Activated T-helper 1 cell treated with anti-CD3 and anti-CD28 coated beads, Interleukin-12 subunit alpha, Interleukin-12 subunit beta, Interleukin-2, Interleukin-4 antibody, amounts not matched to agents 30 ng/mL and 10 ng/mL and 1 ng/mL, durations not matched to agents 14 hours and 24 hours and 36 hours (primary cell): ENCODE results near the gene SUGCT. TPM values are rescaled to one million over a fixed set of nuclear protein-coding genes. Genes with fewer than 3 reads are reported as not detected.

ENCODE experiments used
- DNase-seq: peaks from one replicate; pipeline ENCODE4 v3.0.0; 2021; ENCODE audit warnings: low spot score
- H3K27ac Mint-ChIP-seq: one replicate; pipeline ENCODE4 v1.8.0; 2021; ENCODE audit warnings: mild to moderate bottlenecking, mixed read lengths
- H3K27me3 Mint-ChIP-seq: one replicate; pipeline ENCODE4 v1.8.0; 2022; ENCODE audit warnings: mild to moderate bottlenecking, moderate library complexity, mixed read lengths; ENCODE audit not compliant: insufficient read depth
- H3K36me3 Mint-ChIP-seq: one replicate; pipeline ENCODE4 v1.8.0; 2021; ENCODE audit warnings: low read depth, mixed read lengths
- H3K4me1 Mint-ChIP-seq: one replicate; pipeline ENCODE4 v1.8.0; 2021; ENCODE audit warnings: low read depth, mixed read lengths
- H3K4me3 Mint-ChIP-seq: one replicate; pipeline ENCODE4 v1.8.0; 2021; ENCODE audit warnings: mild to moderate bottlenecking, moderate library complexity, mixed read lengths
- H3K9me3 Mint-ChIP-seq: one replicate; pipeline ENCODE4 v1.8.0; 2021; ENCODE audit warnings: mixed read lengths
- intact Hi-C: fragments of 100-400 bp; cut with micrococcal nuclease; formaldehyde crosslinking; loops from one replicate; pipeline ENCODE4 v1.15.1; 2024
- total RNA-seq: library from RNA; stranded (reverse); gene quantifications from 2 replicates; pipeline ENCODE4 v1.2.3, GENCODE V29; 2022

Gene SUGCT
- total RNA-seq, 1 donor from 2014 or later = not detected

GRCh38 chr7:40329601-40330153, 194.9 kb downstream of the SUGCT start:
- Mint-ChIP-seq H3K9me3 (no peaks in the 10 kb centered on the region), H3K27ac (no peak overlapping the region), H3K27me3 (no peaks in the 10 kb centered on the region), H3K36me3 (no peaks in the 10 kb centered on the region), H3K4me3 (no peak overlapping the region), H3K4me1 (no peaks in the 10 kb centered on the region)
- no peak for DNase-seq
- intact Hi-C loops = loop anchor here (1.0 to 2.0 kb wide), 2 partner anchors 1367 to 1375 kb away; no protein-coding TSS in a partner anchor

GRCh38 chr7:40330408-40330807, 195.6 kb downstream of the SUGCT start:
- H3K36me3 Mint-ChIP-seq = no peaks in the 10 kb centered on the region
- no peaks in the 10 kb centered on the region for H3K4me1 Mint-ChIP-seq
- H3K9me3 Mint-ChIP-seq = no peaks in the 10 kb centered on the region
- DNase-seq = no peak
- H3K27ac Mint-ChIP-seq = no peak overlapping the region
- intact Hi-C loops = loop anchor here (2.0 kb wide), 1 partner anchor 1374 kb away; no protein-coding TSS in a partner anchor
- H3K4me3 Mint-ChIP-seq = no peak overlapping the region
- no peaks in the 10 kb centered on the region for H3K27me3 Mint-ChIP-seq

- H3K27me3 Mint-ChIP-seq = no peaks in the 10 kb centered on the region
- DNase-seq = no peak
- H3K4me3 Mint-ChIP-seq = no peak overlapping the region
- no peak overlapping the region for H3K27ac Mint-ChIP-seq
- intact Hi-C loops = loop anchor here (2.0 kb wide), 1 partner anchor 1373 kb away; no protein-coding TSS in a partner anchor
- no peaks in the 10 kb centered on the region for H3K4me1 Mint-ChIP-seq
- no peaks in the 10 kb centered on the region for H3K9me3 Mint-ChIP-seq
- H3K36me3 Mint-ChIP-seq = no peaks in the 10 kb centered on the region
Observed at GRCh38 chr7:40331915-40332314, 197.1 kb downstream of the SUGCT start.

DNA sequence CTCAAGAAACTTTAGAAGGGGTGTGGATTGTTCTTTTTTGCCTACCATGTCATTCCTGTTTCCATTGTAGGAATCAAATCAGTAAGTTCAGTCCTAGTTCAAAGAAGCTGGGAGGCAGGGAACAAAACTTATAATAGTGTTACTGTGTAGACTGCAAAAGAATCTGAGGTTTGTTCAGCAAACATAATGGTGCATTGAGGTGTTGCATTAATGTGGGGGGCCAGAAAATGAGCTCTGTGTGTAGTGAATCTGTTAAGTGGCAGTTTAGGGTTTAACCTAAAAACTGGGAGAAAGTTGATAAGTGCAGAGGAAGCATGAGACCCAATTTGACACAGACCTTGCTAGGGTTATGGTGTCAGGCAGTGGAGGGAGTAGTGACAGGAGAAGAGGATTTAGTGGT, 197.7 kb downstream of the SUGCT start:
- no peak for DNase-seq
- intact Hi-C loops = no loop called here
- Mint-ChIP-seq H3K27me3 (no peaks in the 10 kb centered on the region), H3K4me1 (no peaks in the 10 kb centered on the region), H3K27ac (no peak overlapping the region), H3K4me3 (no peak overlapping the region), H3K9me3 (no peaks in the 10 kb centered on the region), H3K36me3 (no peaks in the 10 kb centered on the region)

DNA sequence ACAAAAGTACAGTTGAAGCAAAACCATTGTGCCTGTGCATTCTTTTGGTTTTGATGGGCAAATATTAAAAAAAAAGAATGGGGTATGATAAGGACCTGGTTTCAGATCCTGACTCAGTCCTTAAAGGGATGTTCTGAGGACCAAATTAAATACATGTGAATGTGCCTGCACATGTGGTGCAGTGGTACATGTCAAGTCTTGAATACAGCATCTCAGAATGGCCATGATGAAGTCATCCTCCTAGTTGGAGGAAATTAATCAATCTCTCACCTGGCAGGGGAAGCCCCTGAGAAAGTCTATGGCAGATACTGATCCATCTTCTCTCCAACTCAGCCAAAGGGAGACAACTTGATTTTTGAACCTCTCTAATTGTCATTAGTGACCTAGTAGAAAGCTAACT, 207.0 kb downstream of the SUGCT start:
- intact Hi-C loops = no loop called here
- Mint-ChIP-seq H3K27me3 (peaks cover 3% of the 10 kb centered on the region), H3K4me1 (no peaks in the 10 kb centered on the region), H3K27ac (no peak overlapping the region), H3K36me3 (no peaks in the 10 kb centered on the region), H3K9me3 (no peaks in the 10 kb centered on the region), H3K4me3 (no peak overlapping the region)
- no peak for DNase-seq

GRCh38 chr7:40346554-40346953, 211.7 kb downstream of the SUGCT start:
- Mint-ChIP-seq H3K36me3 (no peaks in the 10 kb centered on the region), H3K4me3 (no peak overlapping the region), H3K4me1 (no peaks in the 10 kb centered on the region), H3K9me3 (no peaks in the 10 kb centered on the region), H3K27me3 (no peaks in the 10 kb centered on the region), H3K27ac (no peak overlapping the region)
- DNase-seq = no peak
- intact Hi-C loops = no loop called here

- Mint-ChIP-seq H3K36me3 (no peaks in the 10 kb centered on the region), H3K9me3 (no peaks in the 10 kb centered on the region), H3K4me3 (no peak overlapping the region), H3K27me3 (no peaks in the 10 kb centered on the region), H3K4me1 (no peaks in the 10 kb centered on the region), H3K27ac (no peak overlapping the region)
- intact Hi-C loops = no loop called here
- no peak for DNase-seq
Observed at GRCh38 chr7:40348126-40348728, 213.4 kb downstream of the SUGCT start.

DNA sequence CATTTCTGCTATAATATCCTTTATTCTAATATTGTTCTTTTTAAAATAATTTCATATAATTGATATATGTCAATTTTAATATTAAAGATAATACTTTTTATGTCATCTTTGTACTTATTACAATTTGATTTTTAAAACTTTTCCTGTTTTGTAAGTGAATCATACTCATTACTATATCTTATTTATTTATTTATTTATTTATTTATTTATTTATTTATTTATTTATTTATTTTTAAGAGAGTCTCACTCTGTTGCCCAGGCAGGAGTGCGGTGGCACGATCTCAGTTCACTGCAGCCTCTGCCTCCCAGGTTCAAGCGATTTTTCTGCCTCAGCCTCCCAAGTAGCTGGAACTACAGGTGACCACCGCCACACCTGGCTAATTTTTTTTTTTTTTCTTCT, 215.3 kb downstream of the SUGCT start:
- Mint-ChIP-seq H3K9me3 (no peaks in the 10 kb centered on the region), H3K36me3 (no peaks in the 10 kb centered on the region), H3K4me1 (no peaks in the 10 kb centered on the region), H3K4me3 (no peak overlapping the region), H3K27me3 (no peaks in the 10 kb centered on the region), H3K27ac (no peak overlapping the region)
- no peak for DNase-seq
- intact Hi-C loops = no loop called here

GRCh38 chr7:40354711-40355110, 219.9 kb downstream of the SUGCT start:
- Mint-ChIP-seq H3K9me3 (no peaks in the 10 kb centered on the region), H3K4me1 (no peaks in the 10 kb centered on the region), H3K27me3 (no peaks in the 10 kb centered on the region), H3K4me3 (no peak overlapping the region), H3K27ac (no peak overlapping the region), H3K36me3 (no peaks in the 10 kb centered on the region)
- intact Hi-C loops = no loop called here
- DNase-seq = no peak

GRCh38 chr7:40356312-40356711, 221.5 kb downstream of the SUGCT start:
- no peaks in the 10 kb centered on the region for H3K36me3 Mint-ChIP-seq

GRCh38 chr7:40356871-40357709, 222.3 kb downstream of the SUGCT start:
- H3K9me3 Mint-ChIP-seq = no peaks in the 10 kb centered on the region

More at GRCh38 chr7:40356312-40356711, 221.5 kb downstream of the SUGCT start:
- no peaks in the 10 kb centered on the region for H3K4me1 Mint-ChIP-seq
- H3K9me3 Mint-ChIP-seq = no peaks in the 10 kb centered on the region
- intact Hi-C loops = no loop called here
- no peak overlapping the region for H3K4me3 Mint-ChIP-seq
- no peak for DNase-seq
- no peaks in the 10 kb centered on the region for H3K27me3 Mint-ChIP-seq
- H3K27ac Mint-ChIP-seq = no peak overlapping the region

GRCh38 chr7:40369641-40370277, 235.0 kb downstream of the SUGCT start:
- H3K4me1 Mint-ChIP-seq = no peaks in the 10 kb centered on the region
- H3K36me3 Mint-ChIP-seq = no peaks in the 10 kb centered on the region

More at GRCh38 chr7:40356871-40357709, 222.3 kb downstream of the SUGCT start:
- H3K36me3 Mint-ChIP-seq = no peaks in the 10 kb centered on the region
- intact Hi-C loops = no loop called here
- no peak overlapping the region for H3K4me3 Mint-ChIP-seq
- DNase-seq = no peak
- H3K27me3 Mint-ChIP-seq = no peaks in the 10 kb centered on the region
- H3K27ac Mint-ChIP-seq = no peak overlapping the region
- H3K4me1 Mint-ChIP-seq = no peaks in the 10 kb centered on the region

More at GRCh38 chr7:40369641-40370277, 235.0 kb downstream of the SUGCT start:
- H3K27me3 Mint-ChIP-seq = no peaks in the 10 kb centered on the region
- peaks cover 4% of the 10 kb centered on the region for H3K9me3 Mint-ChIP-seq
- intact Hi-C loops = no loop called here
- H3K4me3 Mint-ChIP-seq = no peak overlapping the region
- H3K27ac Mint-ChIP-seq = no peak overlapping the region
- DNase-seq = no peak
